ENCODE data around the gene TMCO6.
"Not testable (repeated sequence)": the region's sequence is repeated elsewhere in the genome, so short reads cannot be mapped to it uniquely, and the experiment has no call there.

The TMCO6 gene

GRCh38 chr5:140639148-140639981, at the start of gene TMCO6:
Gene TMCO6, plus strand, starts transcription at chr5:140639451. Its CDS starts 77 bp downstream, at chr5:140639528.
- peak; percentile 90 for TF ChIP-seq CTCF (conservative IDR thresholded peaks at IDR 0.05; ENCODE audit: low read depth)
- CTCF ChIA-PET, result interaction anchor here (0.6 to 2.3 kb wide), 11 partner anchors 9 to 276 kb away, joined by 3 to 21 read pairs (median 3); partner anchors contain the start of genes EIF4EBP3 and SRA1
- peak; percentile 99 for DNase-seq (ENCODE audit: low spot score)
- POLR2A ChIA-PET (ENCODE audit: low non-redundant PET), result interaction anchor here (0.8 kb wide), 1 partner anchor 8 kb away, joined by 3 read pairs; the partner anchor contains the start of genes IK and NDUFA2
- peak within 1 kb of the TSS; percentile 81 for H3K27ac ChIP-seq

GRCh38 chr5:140590861-140591260, 48.4 kb upstream of the TMCO6 start:
- no peak for TF ChIP-seq CTCF (conservative IDR thresholded peaks at IDR 0.05; ENCODE audit: low read depth)
- POLR2A ChIA-PET (ENCODE audit: low non-redundant PET), result no interaction called here
- CTCF ChIA-PET, result interaction anchor here (0.6 kb wide), 1 partner anchor 598 kb away, joined by 4 read pairs; no protein-coding TSS in a partner anchor
- H3K27ac ChIP-seq, result no peak overlapping the region
- no peak for DNase-seq (ENCODE audit: low spot score)

GRCh38 chr5:140591747-140592372, 47.4 kb upstream of the TMCO6 start:
- POLR2A ChIA-PET (ENCODE audit: low non-redundant PET), result no interaction called here
- no peak for TF ChIP-seq CTCF (conservative IDR thresholded peaks at IDR 0.05; ENCODE audit: low read depth)

GRCh38 chr5:140593070-140593469, 46.2 kb upstream of the TMCO6 start:
- peak overlapping the region; percentile 50 for H3K27ac ChIP-seq
- CTCF ChIA-PET; DNase-seq (ENCODE audit: low spot score): not testable (repeated sequence)
- POLR2A ChIA-PET (ENCODE audit: low non-redundant PET), result interaction anchor here (1.2 kb wide), 1 partner anchor 17 kb away, joined by 5 read pairs; no protein-coding TSS in a partner anchor

More at GRCh38 chr5:140591747-140592372, 47.4 kb upstream of the TMCO6 start:
- DNase-seq (ENCODE audit: low spot score), result peak; percentile 57
- CTCF ChIA-PET, result interaction anchor here (0.6 kb wide), 1 partner anchor 1930 kb away, joined by 8 read pairs; no protein-coding TSS in a partner anchor
- H3K27ac ChIP-seq, result peak overlapping the region; percentile 52

GRCh38 chr5:140594169-140594568, 45.1 kb upstream of the TMCO6 start:
- ChIA-PET POLR2A (ENCODE audit: low non-redundant PET) (interaction anchor here (1.0 kb wide), 1 partner anchor 53 kb away, joined by 5 read pairs; the partner anchor contains the start of genes IK and NDUFA2), CTCF (no interaction called here)
- no peak overlapping the region for H3K27ac ChIP-seq

GRCh38 chr5:140595538-140596300, 43.5 kb upstream of the TMCO6 start:
- H3K27ac ChIP-seq, result no peak overlapping the region
- DNase-seq (ENCODE audit: low spot score), result no peak
- TF ChIP-seq CTCF (conservative IDR thresholded peaks at IDR 0.05; ENCODE audit: low read depth), result no peak
- ChIA-PET POLR2A (ENCODE audit: low non-redundant PET) (no interaction called here), CTCF (interaction anchor here (1.0 kb wide), 1 partner anchor 34 kb away, joined by 3 read pairs; no protein-coding TSS in a partner anchor)

More at GRCh38 chr5:140594169-140594568, 45.1 kb upstream of the TMCO6 start:
- no peak for TF ChIP-seq CTCF (conservative IDR thresholded peaks at IDR 0.05; ENCODE audit: low read depth)
- no peak for DNase-seq (ENCODE audit: low spot score)
